Astrocyte (in vitro differentiated cells and primary cell): ENCODE data around the gene COBL. TPM values are rescaled to one million over a fixed set of nuclear protein-coding genes. Genes with fewer than 3 reads are reported as not detected.

Experiments
- DNase-seq: peaks from one replicate; pipeline ENCODE4 v3.0.0-alpha.2; 2010; ENCODE audit warnings: low read depth
- FAIRE-seq: peaks from 2 replicates; lab custom pipeline; 2011; peaks lifted over from hg19 to GRCh38; lab: Jason Lieb, UNC
- H2AFZ ChIP-seq: 2 replicates; pipeline ENCODE4 v1.6.0; 2012; ENCODE audit warnings: low read depth, low read length, inconsistent platforms
- H3K27ac ChIP-seq: 2 replicates; pipeline ENCODE4 v1.5.1; 2011; ENCODE audit warnings: low read depth, low read length, inconsistent platforms
- H3K27me3 ChIP-seq: 2 replicates; pipeline ENCODE4 v1.6.0; 2011; ENCODE audit warnings: low read length, inconsistent platforms; ENCODE audit not compliant: insufficient read depth
- H3K36me3 ChIP-seq: 2 replicates; pipeline ENCODE4 v1.5.1; 2011; ENCODE audit warnings: low read length, inconsistent platforms; ENCODE audit not compliant: insufficient read depth
- H3K4me1 ChIP-seq: 2 replicates; pipeline ENCODE4 v1.5.1; 2011; ENCODE audit warnings: low read length, inconsistent platforms; ENCODE audit not compliant: insufficient read depth
- H3K4me2 ChIP-seq: 2 replicates; pipeline ENCODE4 v1.6.0; 2012; ENCODE audit warnings: low read length, inconsistent platforms
- H3K4me3 ChIP-seq: 2 replicates; pipeline ENCODE4 v1.5.1; 2011; ENCODE audit warnings: low read depth, mild to moderate bottlenecking, low read length, inconsistent platforms; ENCODE audit not compliant: insufficient read depth
- H3K79me2 ChIP-seq: 2 replicates; pipeline ENCODE4 v1.6.0; 2012; ENCODE audit warnings: mild to moderate bottlenecking, low read length, inconsistent platforms; ENCODE audit not compliant: insufficient read depth
- H3K9ac ChIP-seq: 2 replicates; pipeline ENCODE4 v1.6.0; 2012; ENCODE audit warnings: mild to moderate bottlenecking, low read length, inconsistent platforms
- H3K9me3 ChIP-seq: 2 replicates; pipeline ENCODE4 v1.5.1; 2012; ENCODE audit warnings: low read depth, mild to moderate bottlenecking, low read length, inconsistent platforms; ENCODE audit not compliant: insufficient read depth
- H4K20me1 ChIP-seq: 2 replicates; pipeline ENCODE4 v1.6.0; 2012; ENCODE audit warnings: low read length, inconsistent platforms; ENCODE audit not compliant: insufficient read depth
- H3K27ac Mint-ChIP-seq: one replicate; pipeline ENCODE4 v1.8.0; 2021; ENCODE audit warnings: mild to moderate bottlenecking, mixed read lengths; ENCODE audit not compliant: unreplicated experiment
- H3K27me3 Mint-ChIP-seq: one replicate; pipeline ENCODE4 v1.8.0; 2021; ENCODE audit warnings: low read depth, mixed read lengths; ENCODE audit not compliant: unreplicated experiment
- H3K36me3 Mint-ChIP-seq: one replicate; pipeline ENCODE4 v1.8.0; 2021; ENCODE audit warnings: low read depth, mixed read lengths; ENCODE audit not compliant: unreplicated experiment
- H3K4me1 Mint-ChIP-seq: one replicate; pipeline ENCODE4 v1.8.0; 2021; ENCODE audit warnings: low read depth, mixed read lengths; ENCODE audit not compliant: unreplicated experiment
- H3K4me3 Mint-ChIP-seq: one replicate; pipeline ENCODE4 v1.8.0; 2021; ENCODE audit warnings: mild to moderate bottlenecking, moderate library complexity, mixed read lengths; ENCODE audit not compliant: unreplicated experiment
- H3K9me3 Mint-ChIP-seq: one replicate; pipeline ENCODE4 v1.8.0; 2021; ENCODE audit warnings: mild to moderate bottlenecking, mixed read lengths; ENCODE audit not compliant: unreplicated experiment
- EZH2 ChIP-seq: IDR thresholded peaks from 2 replicates; pipeline ENCODE4 v1.6.1; 2012; ENCODE audit warnings: mild to moderate bottlenecking, low read length, inconsistent platforms; ENCODE audit not compliant: insufficient read depth
- total RNA-seq: library from RNA; stranded (reverse); gene quantifications from 2 replicates; pipeline ENCODE4 v1.2.1, GENCODE V29; 2021
- TF ChIP-seq, protein P1 (sequence below): IDR thresholded peaks from 2 replicates; pipeline ENCODE4 v1.5.1; 2011; ENCODE audit warnings: low read depth, mild to moderate bottlenecking, inconsistent platforms, low read length, moderate library complexity; ENCODE audit not compliant: insufficient read depth

Gene COBL
- total RNA-seq, 1 donor from 2014 or later = 6.4 TPM

GRCh38 chr7:50988465-50988864, 328.1 kb downstream of the COBL start:
- no peak overlapping the region for H3K27ac Mint-ChIP-seq
- H3K27me3 Mint-ChIP-seq = peaks cover 16% of the 10 kb centered on the region
- no peaks in the 10 kb centered on the region for H3K9me3 Mint-ChIP-seq
- Histone ChIP-seq H3K4me2 (no peak overlapping the region), H3K4me3 (no peak overlapping the region), H3K9ac (no peak overlapping the region), H3K79me2 (no peaks in the 10 kb centered on the region), H3K27me3 (no peaks in the 10 kb centered on the region), H2AFZ (no peak overlapping the region), H4K20me1 (no peaks in the 10 kb centered on the region), H3K27ac (no peak overlapping the region), H3K36me3 (no peaks in the 10 kb centered on the region), H3K9me3 (no peaks in the 10 kb centered on the region), H3K4me1 (no peaks in the 10 kb centered on the region)
- no peak for TF ChIP-seq EZH2
- TF ChIP-seq, protein P1, sequence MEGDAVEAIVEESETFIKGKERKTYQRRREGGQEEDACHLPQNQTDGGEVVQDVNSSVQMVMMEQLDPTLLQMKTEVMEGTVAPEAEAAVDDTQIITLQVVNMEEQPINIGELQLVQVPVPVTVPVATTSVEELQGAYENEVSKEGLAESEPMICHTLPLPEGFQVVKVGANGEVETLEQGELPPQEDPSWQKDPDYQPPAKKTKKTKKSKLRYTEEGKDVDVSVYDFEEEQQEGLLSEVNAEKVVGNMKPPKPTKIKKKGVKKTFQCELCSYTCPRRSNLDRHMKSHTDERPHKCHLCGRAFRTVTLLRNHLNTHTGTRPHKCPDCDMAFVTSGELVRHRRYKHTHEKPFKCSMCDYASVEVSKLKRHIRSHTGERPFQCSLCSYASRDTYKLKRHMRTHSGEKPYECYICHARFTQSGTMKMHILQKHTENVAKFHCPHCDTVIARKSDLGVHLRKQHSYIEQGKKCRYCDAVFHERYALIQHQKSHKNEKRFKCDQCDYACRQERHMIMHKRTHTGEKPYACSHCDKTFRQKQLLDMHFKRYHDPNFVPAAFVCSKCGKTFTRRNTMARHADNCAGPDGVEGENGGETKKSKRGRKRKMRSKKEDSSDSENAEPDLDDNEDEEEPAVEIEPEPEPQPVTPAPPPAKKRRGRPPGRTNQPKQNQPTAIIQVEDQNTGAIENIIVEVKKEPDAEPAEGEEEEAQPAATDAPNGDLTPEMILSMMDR = no peak
- H3K36me3 Mint-ChIP-seq = no peaks in the 10 kb centered on the region
- no peak for DNase-seq
- FAIRE-seq = no peak
- H3K4me3 Mint-ChIP-seq = no peak overlapping the region
- H3K4me1 Mint-ChIP-seq = peaks cover 2% of the 10 kb centered on the region

- DNase-seq (no peak), FAIRE-seq (no peak)
- no peaks in the 10 kb centered on the region for H3K36me3 ChIP-seq
- no peak overlapping the region for H3K27ac ChIP-seq
- TF ChIP-seq, protein P1 = no peak
- no peak for TF ChIP-seq EZH2
- no peak overlapping the region for H3K9ac ChIP-seq
- H4K20me1 ChIP-seq = no peaks in the 10 kb centered on the region
- no peaks in the 10 kb centered on the region for H3K9me3 ChIP-seq
- H2AFZ ChIP-seq = no peak overlapping the region
- H3K79me2 ChIP-seq = no peaks in the 10 kb centered on the region
- H3K4me2 ChIP-seq = no peak overlapping the region
- no peak overlapping the region for H3K4me3 ChIP-seq
- Mint-ChIP-seq H3K4me1 (peaks cover 2% of the 10 kb centered on the region), H3K27ac (no peak overlapping the region), H3K27me3 (peaks cover 16% of the 10 kb centered on the region), H3K4me3 (no peak overlapping the region), H3K36me3 (no peaks in the 10 kb centered on the region), H3K9me3 (no peaks in the 10 kb centered on the region)
- H3K27me3 ChIP-seq = no peaks in the 10 kb centered on the region
- no peaks in the 10 kb centered on the region for H3K4me1 ChIP-seq
Observed at GRCh38 chr7:50985096-50985495, 331.5 kb downstream of the COBL start.

GRCh38 chr7:50983850-50984249, 332.8 kb downstream of the COBL start:
- no peak for DNase-seq
- H3K4me1 Mint-ChIP-seq = peaks cover 2% of the 10 kb centered on the region
- Histone ChIP-seq H4K20me1 (no peaks in the 10 kb centered on the region), H2AFZ (no peak overlapping the region), H3K79me2 (no peaks in the 10 kb centered on the region), H3K27me3 (no peaks in the 10 kb centered on the region), H3K4me3 (no peak overlapping the region), H3K4me2 (no peak overlapping the region), H3K36me3 (no peaks in the 10 kb centered on the region), H3K27ac (no peak overlapping the region), H3K9ac (no peak overlapping the region), H3K9me3 (no peaks in the 10 kb centered on the region), H3K4me1 (no peaks in the 10 kb centered on the region)
- H3K9me3 Mint-ChIP-seq = no peaks in the 10 kb centered on the region
- FAIRE-seq = no peak
- H3K27me3 Mint-ChIP-seq = peaks cover 16% of the 10 kb centered on the region
- H3K36me3 Mint-ChIP-seq = no peaks in the 10 kb centered on the region
- H3K27ac Mint-ChIP-seq = no peak overlapping the region
- no peak overlapping the region for H3K4me3 Mint-ChIP-seq
- no peak for TF ChIP-seq EZH2
- TF ChIP-seq, protein P1 = no peak
